M059J (cell line): ENCODE data around the gene WAS. TPM values are rescaled to one million over a fixed set of nuclear protein-coding genes. Genes with fewer than 3 reads are reported as not detected.
"Not testable (repeated sequence)": the region's sequence is repeated elsewhere in the genome, so short reads cannot be mapped to it uniquely, and the experiment has no call there.

Experiments used
- DNase-seq: peaks from one replicate; pipeline ENCODE4 v3.0.0-alpha.2; 2012; ENCODE audit warnings: low read depth
- total RNA-seq: library from RNA; depleted of rRNA; stranded (reverse); fragments of >200 nt; shearing (Covaris generic); gene quantifications from 2 replicates; pipeline ENCODE4 v1.2.3, GENCODE V29; 2014; rRNA removed

WAS gene
- total RNA-seq: not detected in 2 replicates

DNA sequence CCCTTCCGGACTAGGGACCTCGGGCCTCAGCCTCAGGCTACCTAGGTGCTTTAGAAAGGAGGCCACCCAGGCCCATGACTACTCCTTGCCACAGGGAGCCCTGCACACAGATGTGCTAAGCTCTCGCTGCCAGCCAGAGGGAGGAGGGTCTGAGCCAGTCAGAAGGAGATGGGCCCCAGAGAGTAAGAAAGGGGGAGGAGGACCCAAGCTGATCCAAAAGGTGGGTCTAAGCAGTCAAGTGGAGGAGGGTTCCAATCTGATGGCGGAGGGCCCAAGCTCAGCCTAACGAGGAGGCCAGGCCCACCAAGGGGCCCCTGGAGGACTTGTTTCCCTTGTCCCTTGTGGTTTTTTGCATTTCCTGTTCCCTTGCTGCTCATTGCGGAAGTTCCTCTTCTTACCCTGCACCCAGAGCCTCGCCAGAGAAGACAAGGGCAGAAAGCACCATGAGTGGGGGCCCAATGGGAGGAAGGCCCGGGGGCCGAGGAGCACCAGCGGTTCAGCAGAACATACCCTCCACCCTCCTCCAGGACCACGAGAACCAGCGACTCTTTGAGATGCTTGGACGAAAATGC lies at the start of gene WAS:
Gene WAS, plus strand, starts transcription at position 389 of the 572 bp plus-strand sequence. Its CDS starts 55 bp downstream, at position 444.
- no peak for DNase-seq

DNA sequence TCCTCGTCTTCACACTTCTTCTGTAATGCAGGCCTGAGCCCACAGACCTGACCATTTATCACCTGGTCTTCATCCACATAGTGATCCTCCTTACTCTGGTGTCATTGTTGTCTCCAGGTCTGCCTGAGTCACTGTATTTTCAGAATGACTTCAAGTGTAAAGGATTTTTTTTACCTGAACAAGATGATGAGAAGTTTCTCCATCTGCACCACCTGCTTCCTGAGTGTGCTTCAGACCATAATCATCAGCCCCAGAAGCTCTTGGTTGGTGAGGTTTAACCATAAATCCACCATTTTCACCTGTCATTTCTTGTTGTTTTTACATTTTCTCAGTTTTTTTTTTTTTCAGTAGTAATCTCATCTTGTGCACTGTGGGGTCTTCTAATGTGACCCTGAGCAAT lies 47.3 kb upstream of the WAS start:
- no peak for DNase-seq

DNA sequence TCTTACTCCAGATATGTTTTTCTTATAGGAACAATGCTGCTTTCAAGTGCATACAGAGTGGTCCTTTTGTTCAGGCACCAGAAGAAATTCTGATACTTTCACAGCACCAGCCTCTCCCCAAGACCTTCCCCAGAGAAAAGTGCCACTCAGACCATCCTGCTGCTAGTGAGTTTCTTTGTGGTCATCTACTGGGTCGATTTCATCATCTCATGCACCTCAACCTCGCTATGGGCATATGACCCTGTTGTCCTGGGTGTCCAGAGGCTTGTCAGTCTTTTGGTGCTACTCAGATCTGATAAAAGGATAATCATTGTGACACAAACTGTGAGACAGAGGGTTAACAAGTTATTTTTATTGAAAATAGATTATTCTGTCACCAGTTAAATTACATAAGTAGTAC lies 46.8 kb upstream of the WAS start:
- no peak for DNase-seq

DNA sequence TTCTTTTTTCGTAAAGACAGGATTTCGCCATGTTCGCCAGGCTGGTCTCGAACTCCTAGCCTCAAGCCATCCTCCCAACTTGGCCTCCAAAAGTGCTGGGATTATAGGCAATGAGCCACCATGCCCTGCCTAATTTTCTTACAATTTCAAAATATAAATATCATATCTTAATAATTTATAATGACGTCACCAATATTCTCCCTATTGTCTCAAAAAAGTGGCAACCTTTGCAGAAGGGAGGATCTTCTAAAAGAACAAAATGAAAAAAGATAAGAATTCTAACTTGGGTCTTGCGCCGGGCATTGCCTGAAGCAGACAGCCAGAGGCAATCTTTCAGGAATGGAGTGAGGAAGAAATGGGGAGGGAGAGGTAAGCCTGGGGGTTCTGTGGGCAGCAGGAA lies 37.9 kb upstream of the WAS start:
- no peak for DNase-seq

DNA sequence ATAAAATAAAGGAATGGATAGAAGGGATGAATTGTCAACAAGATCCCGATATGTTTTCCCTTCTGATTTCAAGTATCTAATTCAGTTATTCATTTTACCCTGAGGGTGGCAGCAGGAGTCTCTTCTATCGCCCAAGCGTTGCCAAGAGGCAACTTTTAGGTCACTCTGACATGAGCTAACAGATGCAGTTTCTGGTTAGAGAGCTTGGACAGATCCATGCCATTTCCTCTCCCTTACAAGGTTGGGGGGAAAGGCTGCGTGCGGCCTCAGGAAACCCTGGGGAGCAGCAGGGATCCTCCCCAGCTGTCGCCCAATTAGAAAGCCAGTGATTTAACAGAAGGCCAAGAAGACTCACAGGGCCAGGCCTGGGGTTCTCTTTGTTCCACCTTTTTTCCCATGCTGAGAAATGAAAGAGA lies 35.3 kb upstream of the WAS start:
- peak; percentile 63 for DNase-seq

DNA sequence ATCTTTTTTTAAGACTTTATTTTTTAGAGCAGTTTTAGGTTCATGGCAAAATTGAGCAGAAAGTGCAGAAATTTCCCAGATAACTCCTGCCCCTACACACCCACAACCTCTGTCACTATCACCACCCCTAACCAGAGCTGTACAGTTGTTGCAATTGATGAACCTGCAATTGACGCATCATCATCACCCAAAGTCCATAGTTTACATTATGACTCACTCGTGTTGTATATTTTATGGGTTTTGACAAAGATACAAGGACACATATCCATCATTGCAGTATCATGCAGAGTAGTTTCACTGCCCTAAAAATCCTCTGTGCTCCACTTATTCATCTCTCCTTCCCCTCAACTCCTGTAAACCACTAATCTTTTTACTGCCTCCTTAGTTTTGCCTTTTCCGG lies 34.5 kb upstream of the WAS start:
- peak; percentile 18 for DNase-seq

DNA sequence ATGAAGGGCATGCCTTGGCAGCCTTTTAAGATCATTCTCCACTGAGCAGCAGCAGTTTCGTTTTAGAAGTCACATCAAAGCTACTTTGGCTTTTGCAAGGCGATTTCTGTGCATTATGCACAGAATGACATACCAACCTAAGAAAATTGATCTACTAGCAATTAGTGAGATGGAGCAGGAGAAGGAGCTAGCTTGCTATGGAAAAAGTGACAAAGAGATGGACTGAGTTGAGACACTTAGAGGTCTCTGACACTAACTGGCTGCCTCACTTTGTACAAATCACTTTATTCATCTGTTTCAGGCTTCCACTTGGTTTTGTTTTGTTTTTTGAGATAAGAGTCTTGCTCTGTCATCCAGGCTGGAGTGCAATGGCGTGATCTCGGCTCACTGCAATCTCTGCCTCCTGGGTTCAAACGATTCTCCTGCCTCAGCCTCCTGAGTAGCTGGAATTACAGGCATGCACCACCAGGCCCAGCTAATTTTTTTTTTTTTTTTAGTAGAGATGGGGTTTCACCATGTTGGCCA lies 31.5 kb upstream of the WAS start:
- not testable (repeated sequence) for DNase-seq

DNA sequence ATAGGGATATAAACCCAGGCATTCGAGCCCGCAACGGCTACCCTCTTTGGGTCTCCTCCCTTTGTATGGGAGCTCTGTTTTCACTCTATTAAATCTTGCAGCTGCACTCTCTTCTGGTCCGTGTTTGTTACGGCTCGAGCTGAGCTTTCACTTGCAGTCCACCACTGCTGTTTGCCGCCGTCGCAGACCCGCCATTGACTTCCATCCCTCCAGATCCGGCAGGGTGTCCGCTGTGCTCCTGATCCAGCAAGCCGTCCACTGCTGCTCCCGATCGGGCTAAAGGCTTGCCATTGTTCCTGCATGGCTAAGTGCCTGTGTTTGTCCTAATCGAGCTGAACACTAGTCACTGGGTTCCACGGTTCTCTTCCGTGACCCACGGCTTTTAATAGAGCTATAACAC lies 28.9 kb upstream of the WAS start:
- not testable (repeated sequence) for DNase-seq

DNA sequence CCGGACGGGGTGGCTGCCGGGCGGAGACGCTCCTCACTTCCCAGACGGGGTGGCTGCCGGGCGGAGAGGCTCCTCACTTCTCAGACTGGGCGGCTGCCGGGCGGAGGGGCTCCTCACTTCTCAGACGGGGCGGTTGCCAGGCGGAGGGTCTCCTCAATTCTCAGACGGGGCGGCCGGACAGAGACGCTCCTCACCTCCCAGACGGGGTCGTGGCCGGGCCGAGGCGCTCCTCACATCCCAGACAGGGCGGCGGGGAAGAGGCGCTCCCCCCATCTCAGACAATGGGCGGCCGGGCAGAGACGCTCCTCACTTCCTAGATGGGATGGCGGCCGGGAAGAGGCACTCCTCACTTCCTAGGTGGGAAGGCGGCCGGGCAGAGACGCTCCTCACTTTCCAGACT lies 23.9 kb upstream of the WAS start:
- not testable (repeated sequence) for DNase-seq

DNA sequence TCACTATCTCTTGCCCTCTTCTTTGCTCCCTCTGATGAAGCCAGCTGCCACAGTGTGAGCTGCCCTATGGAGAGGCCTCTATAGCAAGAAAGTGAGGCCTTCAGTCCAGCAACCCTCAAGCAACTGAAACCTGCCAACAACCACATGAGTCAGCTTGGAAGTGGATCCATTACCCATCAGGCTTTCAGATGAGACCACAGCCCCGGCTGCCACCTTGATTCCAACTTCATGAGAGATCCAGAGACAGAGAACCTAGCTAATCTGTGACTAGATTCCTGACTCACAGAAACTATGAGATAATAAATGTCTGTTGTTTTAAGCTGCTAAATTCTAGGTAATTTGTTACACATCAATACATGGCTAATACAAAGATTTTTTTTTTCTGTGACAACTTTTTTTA lies 20.4 kb upstream of the WAS start:
- DNase-seq: no peak

DNA sequence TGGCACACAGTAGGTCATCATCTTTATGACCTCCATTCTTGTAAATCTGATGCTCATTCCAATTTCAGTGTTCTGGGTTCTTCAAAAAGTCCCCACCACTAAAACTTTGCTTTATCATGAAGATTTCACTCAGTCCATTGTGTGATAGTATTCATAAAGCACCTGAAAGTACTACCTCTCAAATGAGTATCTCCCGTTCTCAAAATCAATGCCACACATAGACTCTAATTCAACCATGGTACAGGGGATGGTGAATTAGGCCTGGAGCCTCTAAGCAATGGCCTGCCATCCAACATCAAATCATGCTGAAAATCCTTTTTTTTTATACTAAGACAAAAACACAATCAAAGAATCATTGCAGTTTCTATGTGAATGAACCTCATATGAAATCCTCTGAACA lies 19.4 kb upstream of the WAS start:
- no peak for DNase-seq

DNA sequence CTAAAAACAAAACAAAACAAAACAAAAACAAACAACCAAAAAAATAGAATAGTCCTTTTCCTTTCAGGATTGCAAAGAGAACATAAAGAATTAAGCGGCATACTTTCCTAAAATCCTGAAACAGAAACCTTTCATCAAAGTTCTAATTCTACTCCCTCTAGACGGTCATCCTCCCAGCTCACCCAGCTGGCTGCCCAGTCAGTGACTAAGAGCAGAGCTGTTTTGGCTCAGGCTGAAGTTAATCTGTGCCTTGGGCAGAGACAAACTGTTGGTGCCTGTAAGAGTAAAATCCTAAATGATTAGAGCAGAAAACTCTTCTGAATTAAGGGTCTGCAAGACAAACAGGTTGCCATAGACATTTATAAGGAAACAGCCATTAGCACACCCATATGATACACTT lies 17.6 kb upstream of the WAS start:
- DNase-seq: peak; percentile 29

DNA sequence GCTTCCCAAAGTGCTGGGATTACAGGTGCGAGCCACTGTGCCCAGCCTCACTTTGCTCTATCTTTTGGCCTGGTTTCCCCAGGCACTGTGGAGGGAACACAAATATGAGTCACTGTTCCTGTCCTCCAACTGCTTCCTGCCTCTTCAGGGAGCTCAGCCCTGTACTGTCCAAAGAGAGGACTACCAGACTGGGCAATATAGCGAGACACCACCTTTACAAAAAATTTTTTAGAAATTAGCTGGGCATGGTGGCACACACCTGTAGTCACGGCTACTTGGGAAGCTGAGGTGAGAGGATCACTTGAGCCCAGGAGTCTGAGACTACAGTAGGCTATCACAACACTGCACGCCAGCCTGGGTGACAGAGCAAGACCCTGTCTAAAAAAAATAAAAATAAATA lies 16.9 kb upstream of the WAS start:
- no peak for DNase-seq

DNA sequence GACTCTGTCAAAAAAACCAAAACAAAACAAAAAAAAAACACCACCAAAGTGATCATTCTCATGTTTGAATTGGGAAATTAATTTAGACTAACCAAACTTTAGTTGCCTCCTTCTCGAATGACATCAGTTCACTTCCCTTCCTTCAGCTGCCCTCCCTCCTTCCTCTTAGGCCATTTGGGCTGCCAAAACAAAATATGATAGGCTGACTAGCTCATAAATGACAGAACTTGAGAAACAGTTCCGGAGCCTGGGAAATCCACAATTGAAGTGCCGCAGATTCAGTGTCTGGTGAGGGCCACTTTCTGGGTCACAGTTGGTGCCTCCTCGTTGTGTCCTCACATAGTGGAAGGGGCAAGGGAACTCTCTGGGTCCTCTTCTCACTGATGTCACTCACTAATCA lies 16.1 kb upstream of the WAS start:
- DNase-seq: no peak

DNA sequence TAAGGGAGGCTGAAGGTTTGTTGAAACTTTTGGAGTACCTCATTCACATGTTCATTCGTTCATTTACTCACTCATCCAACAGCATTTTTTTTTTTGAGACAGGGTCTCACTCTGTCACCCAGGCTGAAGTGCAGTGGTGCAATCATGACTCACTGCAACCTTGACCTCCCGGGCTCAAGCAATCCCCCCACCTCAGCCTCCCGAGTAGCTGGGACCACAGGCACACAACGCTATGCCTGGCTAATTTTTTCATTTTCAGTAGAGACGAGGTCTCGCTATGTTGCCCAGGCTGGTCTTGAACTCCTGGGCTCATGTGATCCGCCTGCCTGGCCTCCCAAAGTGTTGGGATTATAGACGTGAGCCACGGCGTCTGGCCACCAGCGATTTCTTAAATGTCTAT lies 15.4 kb upstream of the WAS start:
- not testable (repeated sequence) for DNase-seq

DNA sequence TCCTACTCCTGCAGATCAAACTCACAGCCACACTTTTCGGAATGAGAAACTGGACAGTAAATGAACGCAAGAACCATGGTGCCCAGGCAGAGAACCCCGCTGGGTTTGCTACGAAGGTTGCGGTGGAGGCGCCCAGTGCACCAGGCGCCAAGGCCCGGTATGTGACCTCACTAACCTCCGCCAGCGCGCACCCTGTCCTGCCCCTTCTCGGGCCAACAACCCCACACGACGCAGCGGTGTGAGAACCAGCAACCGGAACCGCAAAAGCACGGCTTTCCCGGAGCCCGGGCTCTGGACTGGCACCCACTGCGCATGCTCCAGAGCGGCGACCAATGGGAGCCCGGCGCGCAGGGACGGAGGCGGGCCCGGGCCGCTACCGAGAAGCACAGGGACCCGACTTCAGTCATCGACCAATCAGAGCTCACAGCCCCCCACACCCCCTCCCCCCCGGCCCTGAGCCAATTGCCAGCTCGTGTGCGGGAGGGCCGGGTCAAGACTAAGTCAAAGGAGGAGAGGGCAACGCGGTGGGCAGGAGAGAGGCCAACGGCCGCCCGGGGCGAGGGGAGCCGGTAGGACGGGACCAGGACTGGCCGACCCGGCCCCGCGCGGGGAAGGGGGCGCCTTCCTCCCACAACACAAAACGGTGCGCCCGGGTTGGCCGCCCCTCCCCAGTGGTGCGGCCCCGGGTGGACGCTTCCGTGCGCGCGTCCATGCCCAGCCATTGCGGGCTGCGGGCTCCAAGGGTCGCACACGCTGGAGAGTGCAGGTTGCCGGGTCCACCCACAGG lies 7.3 kb upstream of the WAS start:
- peak; percentile 89 for DNase-seq

DNA sequence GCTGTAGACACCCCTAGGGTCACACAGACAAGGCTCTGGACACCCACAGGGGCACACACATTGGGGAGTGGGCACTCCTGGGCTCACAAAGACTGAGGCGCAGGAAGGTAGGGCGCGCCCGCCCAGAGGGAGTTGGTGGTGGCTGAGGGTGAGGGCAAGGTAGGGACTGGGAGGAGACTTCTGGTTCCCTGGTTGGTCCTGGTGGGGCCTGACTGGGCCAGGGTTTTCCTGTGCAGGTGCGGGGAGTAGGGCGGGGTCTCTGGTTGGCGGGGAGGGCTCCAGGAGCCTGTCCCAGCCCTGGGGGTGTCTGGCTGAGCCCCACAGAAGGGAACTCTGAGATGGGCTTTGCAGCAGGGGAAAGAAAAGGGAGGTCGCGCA lies 6.7 kb upstream of the WAS start:
- DNase-seq: no peak

DNA sequence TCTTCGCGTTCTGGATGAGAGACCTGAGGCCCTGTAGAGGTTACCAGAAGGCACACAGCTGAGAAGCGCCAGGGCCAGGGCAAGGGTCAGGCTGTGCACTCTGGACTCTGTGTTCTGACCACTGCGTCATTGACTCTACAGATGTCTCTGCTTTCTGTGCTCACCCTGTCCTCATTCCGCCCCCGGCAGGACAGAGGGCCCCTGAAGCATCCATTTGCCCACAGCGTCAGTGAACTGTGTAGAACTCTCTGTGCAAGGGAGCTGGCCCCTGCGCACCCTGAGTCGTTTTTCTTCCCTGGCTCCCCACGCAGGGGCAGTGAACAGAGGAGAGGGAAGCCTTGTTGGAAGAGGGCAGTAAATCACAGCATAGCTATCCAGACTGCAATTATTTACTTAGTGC lies 6.1 kb upstream of the WAS start:
- DNase-seq: no peak

DNA sequence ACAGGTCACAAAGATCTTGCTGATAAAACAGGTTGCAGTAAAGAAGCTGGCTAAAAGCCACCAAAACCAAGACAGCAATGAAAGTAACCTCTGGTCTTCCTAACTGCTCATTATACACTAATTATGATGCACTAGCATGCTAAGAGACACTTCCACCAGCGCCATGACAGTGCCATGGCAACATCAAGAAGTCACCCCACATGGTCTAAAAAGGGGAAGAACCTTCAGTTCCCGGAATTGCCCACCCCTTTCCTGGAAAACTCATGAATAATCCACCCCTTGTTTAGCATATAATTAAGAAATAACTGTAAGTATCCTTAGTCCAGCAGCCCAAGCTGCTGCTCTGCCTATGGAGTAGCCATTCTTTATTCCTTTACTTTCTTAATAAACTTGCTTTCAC lies 3.1 kb upstream of the WAS start:
- DNase-seq: peak; percentile 21

DNA sequence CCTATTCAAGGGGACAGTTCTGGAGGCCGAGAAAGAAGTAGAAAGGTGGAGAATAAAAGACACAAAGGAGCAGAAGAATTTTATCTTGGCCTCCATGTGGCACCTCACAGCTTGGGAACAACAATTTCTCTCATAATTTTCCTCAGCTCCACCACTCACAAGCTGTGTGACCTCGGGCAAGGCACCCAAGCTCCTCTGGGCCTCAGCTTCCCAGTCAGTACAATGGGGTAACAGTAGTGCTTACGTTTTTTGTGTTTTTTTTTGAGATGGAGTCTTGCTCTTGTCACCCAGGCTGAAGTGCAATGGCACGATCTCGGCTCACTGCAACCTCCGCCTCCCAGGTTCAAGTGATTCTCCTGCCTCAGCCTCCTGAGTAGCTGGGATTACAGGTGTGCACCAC lies 2.7 kb upstream of the WAS start:
- DNase-seq: not testable (repeated sequence)

DNA sequence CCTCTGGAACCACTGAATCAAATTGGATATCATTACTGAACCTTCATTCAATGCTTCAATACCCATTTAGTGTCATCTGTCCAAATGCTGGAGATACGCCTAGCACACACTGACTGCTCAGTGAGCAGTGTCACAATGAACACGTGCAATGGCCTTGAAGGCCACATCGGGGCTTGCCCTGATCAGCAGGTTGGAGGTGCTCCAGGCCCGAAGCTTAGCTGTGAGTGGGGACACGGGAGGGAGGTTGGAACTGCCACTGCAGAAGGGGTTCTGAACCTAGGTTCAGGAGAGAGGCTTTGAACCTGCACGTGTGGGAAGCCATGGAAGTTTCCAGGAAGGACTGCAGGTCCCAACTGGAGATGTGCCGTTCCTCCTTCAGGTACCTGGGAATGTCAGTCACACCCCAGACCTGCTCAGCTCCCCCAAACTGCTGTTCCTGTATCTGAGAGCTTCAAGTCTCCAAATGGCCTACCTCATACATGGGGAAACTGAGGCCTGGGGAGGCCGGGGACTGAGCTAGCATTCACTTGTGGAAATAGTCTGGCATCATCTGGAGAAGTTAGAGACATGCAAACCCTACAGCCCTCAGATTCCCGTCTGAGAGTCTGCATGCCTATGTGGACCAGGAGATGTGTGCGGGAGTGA lies 1.9 kb upstream of the WAS start:
- no peak for DNase-seq

DNA sequence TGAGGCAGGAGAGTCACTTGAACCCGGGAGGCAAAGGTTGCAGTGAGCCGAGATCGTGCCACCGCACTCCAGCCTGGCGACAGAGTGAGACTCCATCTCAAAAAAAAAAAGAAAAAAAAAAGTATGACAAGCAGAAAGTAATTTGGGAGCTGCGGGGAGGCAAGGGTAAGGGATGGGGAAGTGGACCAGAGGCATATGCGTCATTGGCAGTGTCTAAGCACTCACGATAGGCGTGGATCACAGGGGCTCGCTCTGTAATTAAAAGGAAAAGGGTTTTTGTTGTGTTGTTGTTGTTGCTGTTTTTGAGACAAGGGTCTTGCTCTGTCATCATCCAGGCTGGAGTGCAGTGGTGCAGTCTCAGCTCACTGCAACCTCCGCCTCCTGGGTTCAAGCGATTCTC lies 804 bp upstream of the WAS start:
- DNase-seq: not testable (repeated sequence)

DNA sequence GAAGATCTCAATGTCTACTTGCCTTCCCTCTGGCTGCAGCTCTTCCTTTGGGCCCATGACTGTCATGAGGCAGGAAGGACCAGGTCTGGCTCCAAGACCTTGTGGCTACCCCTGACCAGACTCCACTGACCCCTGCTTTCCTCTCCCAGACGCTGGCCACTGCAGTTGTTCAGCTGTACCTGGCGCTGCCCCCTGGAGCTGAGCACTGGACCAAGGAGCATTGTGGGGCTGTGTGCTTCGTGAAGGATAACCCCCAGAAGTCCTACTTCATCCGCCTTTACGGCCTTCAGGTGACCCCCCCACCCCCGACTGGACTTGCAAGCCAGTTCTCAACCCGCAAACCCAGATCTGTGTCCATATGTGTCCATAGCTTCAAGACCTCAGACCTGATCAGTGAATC lies 535 bp downstream of the WAS start:
- DNase-seq: no peak
